ENCODE results near the gene ENOPH1.
A peak's percentile ranks its signal among the peaks of the same experiment; 100 is the strongest.

ENOPH1 gene

GRCh38 chr4:82428969-82429727, 1.2 kb upstream of the ENOPH1 start:
- peak; percentile 72 for DNase-seq (ENCODE audit: extremely low read depth, low read depth)
- peak; percentile 47 for TF ChIP-seq CTCF (IDR thresholded peaks at IDR 0.05; ENCODE audit: low read depth, low read length)

- no peak for TF ChIP-seq CTCF (IDR thresholded peaks at IDR 0.05; ENCODE audit: low read depth, low read length)
- no peak for DNase-seq (ENCODE audit: extremely low read depth, low read depth)
Measured at GRCh38 chr4:82429728-82430192, 630 bp upstream of the ENOPH1 start.

GRCh38 chr4:82430964-82431745, 765 bp downstream of the ENOPH1 start:
- no peak for DNase-seq (ENCODE audit: extremely low read depth, low read depth)
- TF ChIP-seq CTCF (IDR thresholded peaks at IDR 0.05; ENCODE audit: low read depth, low read length) = no peak

GRCh38 chr4:82431831-82432230, 1.4 kb downstream of the ENOPH1 start:
- no peak for DNase-seq (ENCODE audit: extremely low read depth, low read depth)

DNA sequence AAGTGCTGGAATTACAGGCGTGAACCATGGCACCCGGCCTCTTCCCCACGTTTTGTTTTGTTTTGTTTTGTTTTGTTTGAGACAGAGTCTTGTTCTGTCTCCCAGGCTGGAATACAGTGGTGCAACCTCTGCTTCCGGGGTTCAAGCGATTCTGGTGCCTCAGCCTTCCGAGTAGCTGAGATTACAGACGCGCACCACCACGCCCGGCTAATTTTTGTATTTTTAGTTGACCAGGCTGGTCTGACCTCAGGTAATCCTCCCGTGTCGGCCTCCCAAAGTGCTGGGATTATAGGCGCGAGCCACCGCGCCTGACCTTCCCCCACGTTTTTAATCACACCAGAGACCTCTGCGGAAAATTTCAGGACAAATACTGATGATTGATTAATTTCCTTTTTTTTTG, 2.2 kb downstream of the ENOPH1 start:
- no peak for DNase-seq (ENCODE audit: extremely low read depth, low read depth)
- TF ChIP-seq CTCF (IDR thresholded peaks at IDR 0.05; ENCODE audit: low read depth, low read length) = no peak

More at GRCh38 chr4:82431831-82432230, 1.4 kb downstream of the ENOPH1 start:
- TF ChIP-seq CTCF (IDR thresholded peaks at IDR 0.05; ENCODE audit: low read depth, low read length) = no peak

DNA sequence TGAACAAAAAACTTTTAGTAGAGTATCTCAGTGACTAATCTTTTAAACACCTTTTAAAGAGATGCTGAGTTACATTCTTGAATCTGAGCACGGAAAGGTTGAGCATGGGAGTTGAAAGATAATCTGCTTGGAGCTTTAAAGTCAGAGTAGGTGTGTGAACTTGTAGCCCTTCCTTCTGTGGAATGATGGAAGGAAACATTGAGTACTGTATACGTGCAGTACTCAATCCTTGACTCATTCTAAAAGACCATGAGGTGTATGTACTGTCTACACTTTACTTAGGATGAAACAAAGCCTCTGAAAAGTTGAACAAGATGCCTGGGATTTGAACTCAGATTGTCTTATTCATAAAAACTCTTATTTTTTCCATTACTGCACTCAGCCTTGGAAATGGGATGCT, 3.4 kb downstream of the ENOPH1 start:
- no peak for TF ChIP-seq CTCF (IDR thresholded peaks at IDR 0.05; ENCODE audit: low read depth, low read length)
- no peak for DNase-seq (ENCODE audit: extremely low read depth, low read depth)

DNA sequence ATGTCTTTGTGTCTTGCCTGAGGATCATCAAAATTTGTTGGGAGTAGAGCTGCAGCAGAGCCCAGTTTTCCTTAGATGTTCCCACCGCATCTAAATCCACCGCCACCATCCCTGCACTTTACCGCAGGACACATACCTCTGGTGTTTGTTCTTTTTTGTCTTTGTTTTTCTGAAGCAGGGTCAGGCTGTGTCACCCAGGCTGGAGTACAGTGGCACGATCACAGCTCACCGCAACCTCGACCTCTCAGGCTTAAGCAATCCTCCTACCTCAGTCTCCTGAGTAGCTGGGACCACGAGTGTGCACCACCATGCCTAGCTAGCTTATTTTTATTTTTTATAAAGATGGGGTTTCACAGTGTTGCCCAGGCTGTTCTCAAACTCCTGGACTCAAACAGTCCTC, 4.6 kb downstream of the ENOPH1 start:
- no peak for TF ChIP-seq CTCF (IDR thresholded peaks at IDR 0.05; ENCODE audit: low read depth, low read length)
- DNase-seq (ENCODE audit: extremely low read depth, low read depth) = no peak

All from AG09319 (cell line).